Inflammatory macrophage treated with lipopolysaccharide for 4 hours (primary cell): ENCODE results near the gene ATXN7L2.
A peak's percentile ranks its signal among the peaks of the same experiment; 100 is the strongest.

Experiments used
- DNase-seq: peaks from one replicate; pipeline ENCODE4 v3.0.0-alpha.2; 2020

Gene ATXN7L2

GRCh38 chr1:109499661-109500536 lies 16.2 kb downstream of the ATXN7L2 start:
- peak; percentile 49 for DNase-seq

- no peak for DNase-seq
Observed at GRCh38 chr1:109500941-109501381, 17.3 kb downstream of the ATXN7L2 start.

- peak; percentile 73 for DNase-seq
Observed at GRCh38 chr1:109501644-109502363, 18.1 kb downstream of the ATXN7L2 start.

- no peak for DNase-seq
Observed at GRCh38 chr1:109502364-109502851, 18.7 kb downstream of the ATXN7L2 start.

- no peak for DNase-seq
Observed at GRCh38 chr1:109503935-109504334, 20.2 kb downstream of the ATXN7L2 start.

- DNase-seq, result no peak
Observed at GRCh38 chr1:109504974-109505373, 21.3 kb downstream of the ATXN7L2 start.

- no peak for DNase-seq
Observed at GRCh38 chr1:109508001-109508872, 24.5 kb downstream of the ATXN7L2 start.

- no peak for DNase-seq
Observed at GRCh38 chr1:109508873-109509175, 25.1 kb downstream of the ATXN7L2 start.

- peak; percentile 37 for DNase-seq
Observed at GRCh38 chr1:109509176-109510134, 25.8 kb downstream of the ATXN7L2 start, which contains the start of gene AMIGO1. Gene AMIGO1 (minus strand): TSS chr1:109509727. CDS start chr1:109508912, 815 bp downstream.

- no peak for DNase-seq
Observed at GRCh38 chr1:109513110-109513710, 29.5 kb downstream of the ATXN7L2 start.

GRCh38 chr1:109514846-109515245 lies 31.1 kb downstream of the ATXN7L2 start:
- no peak for DNase-seq

- no peak for DNase-seq
Observed at GRCh38 chr1:109516872-109517271, 33.2 kb downstream of the ATXN7L2 start.

- DNase-seq, result no peak
Observed at GRCh38 chr1:109517337-109517736, 33.6 kb downstream of the ATXN7L2 start.

- no peak for DNase-seq
Observed at GRCh38 chr1:109521002-109521951, 37.6 kb downstream of the ATXN7L2 start.

- DNase-seq, result no peak
Observed at GRCh38 chr1:109522026-109522425, 38.3 kb downstream of the ATXN7L2 start.

- no peak for DNase-seq
Observed at GRCh38 chr1:109523706-109524105, 40.0 kb downstream of the ATXN7L2 start.

GRCh38 chr1:109527098-109527811 lies 43.5 kb downstream of the ATXN7L2 start:
- no peak for DNase-seq

- no peak for DNase-seq
Observed at GRCh38 chr1:109527846-109528695, 44.4 kb downstream of the ATXN7L2 start.
